Activated CD8-positive, alpha-beta memory T cell treated with anti-CD3 and anti-CD28 coated beads, Interleukin-2, amount 50 U/mL, for 4 hours (primary cell): Measurements from ENCODE around the gene LRRC53.

Experiments
- DNase-seq: peaks from one replicate; pipeline ENCODE4 v3.0.0-alpha.2; 2020

Gene LRRC53

GRCh38 chr1:74431531-74431930 is 80.9 kb downstream of the LRRC53 start:
- DNase-seq, result no peak

GRCh38 chr1:74430342-74430934 is 82.0 kb downstream of the LRRC53 start:
- DNase-seq, result no peak

- DNase-seq, result no peak
Measured at GRCh38 chr1:74429580-74429979, 82.8 kb downstream of the LRRC53 start.

- DNase-seq, result no peak
Measured at GRCh38 chr1:74427681-74428080, 84.7 kb downstream of the LRRC53 start.

- no peak for DNase-seq
Measured at GRCh38 chr1:74426208-74426937, 86.0 kb downstream of the LRRC53 start.

- no peak for DNase-seq
Measured at GRCh38 chr1:74425676-74426075, 86.7 kb downstream of the LRRC53 start.

GRCh38 chr1:74423471-74423870 is 88.9 kb downstream of the LRRC53 start:
- no peak for DNase-seq

- DNase-seq, result no peak
Measured at GRCh38 chr1:74422421-74423292, 89.8 kb downstream of the LRRC53 start.

GRCh38 chr1:74420467-74420866 is 91.9 kb downstream of the LRRC53 start:
- DNase-seq, result no peak
